Activated T-cell treated with anti-CD3 and anti-CD28 coated beads for 24 hours (primary cell): ENCODE results near the gene VN1R5.
"Not testable (repeated sequence)": the region's sequence is repeated elsewhere in the genome, so short reads cannot be mapped to it uniquely, and the experiment has no call there.

Experiments
- DNase-seq: peaks from one replicate; pipeline ENCODE4 v3.0.0-alpha.2; 2020; ENCODE audit warnings: low read depth

VN1R5 gene

GRCh38 chr1:247255772-247256171 is at the start of gene VN1R5:
VN1R5 (plus strand) TSS chr1:247256072.
- not testable (repeated sequence) for DNase-seq

- DNase-seq: no peak
These were observed 46.5 kb upstream of the VN1R5 start for GRCh38 chr1:247209396-247209795.

DNA sequence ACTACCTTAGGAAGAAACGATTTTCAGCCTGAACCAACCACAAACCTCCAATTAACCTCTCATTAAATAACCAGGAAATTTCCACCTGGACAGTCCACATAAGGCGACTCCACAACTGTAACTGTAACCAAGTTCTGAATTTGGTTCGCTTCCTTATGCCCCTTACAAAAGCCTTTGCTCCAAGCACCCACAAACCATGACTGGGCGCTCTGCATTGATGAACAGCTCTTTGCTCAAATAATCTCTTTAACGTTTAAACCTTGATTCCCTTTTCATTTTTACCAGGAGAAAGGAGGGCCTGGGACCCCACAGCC is 45.9 kb upstream of the VN1R5 start:
- no peak for DNase-seq

- DNase-seq: peak; percentile 94
These were observed 45.3 kb upstream of the VN1R5 start for GRCh38 chr1:247210376-247211117.

- DNase-seq: no peak
These were observed 44.5 kb upstream of the VN1R5 start for GRCh38 chr1:247211339-247211738.

DNA sequence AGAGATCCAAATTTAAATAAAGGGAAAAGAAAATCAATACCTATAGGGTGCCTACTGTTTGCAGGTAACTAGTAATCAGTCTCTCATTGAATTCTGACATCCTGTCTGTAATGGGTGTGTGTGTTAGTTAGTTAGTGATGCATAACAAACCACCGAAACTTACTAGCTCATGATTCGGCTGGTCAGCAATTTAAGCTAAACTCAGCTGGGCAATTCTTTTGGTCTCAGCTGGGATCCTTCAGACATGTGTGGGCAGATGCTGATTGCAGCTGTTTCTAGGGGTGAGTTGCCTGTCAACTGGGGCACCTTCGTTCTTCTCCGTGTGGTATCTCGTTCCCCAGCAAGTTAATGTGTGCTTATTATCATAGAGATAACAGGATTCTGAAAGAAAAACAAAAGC is 43.9 kb upstream of the VN1R5 start:
- no peak for DNase-seq

GRCh38 chr1:247212627-247213617 is 43.0 kb upstream of the VN1R5 start:
- DNase-seq: no peak

DNA sequence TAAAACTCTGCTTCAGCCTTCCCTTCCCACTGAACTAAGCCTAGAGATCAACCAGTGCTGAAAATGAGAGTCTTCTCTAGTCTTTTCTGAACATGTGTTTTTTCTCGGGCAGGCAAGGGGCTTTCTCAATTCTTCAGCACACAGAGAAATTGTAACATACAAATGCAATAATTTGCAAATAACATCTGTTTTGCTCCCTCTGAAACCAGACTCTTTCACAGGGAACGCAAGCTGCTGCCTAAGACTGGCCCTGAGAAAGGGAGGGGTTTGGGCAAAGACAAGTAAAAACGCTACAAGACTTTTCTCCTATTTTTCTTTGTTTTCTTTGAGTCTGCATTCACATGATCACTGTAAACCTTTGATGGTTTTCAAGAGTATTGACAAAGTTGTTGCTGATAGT is 39.6 kb upstream of the VN1R5 start:
- DNase-seq: no peak

DNA sequence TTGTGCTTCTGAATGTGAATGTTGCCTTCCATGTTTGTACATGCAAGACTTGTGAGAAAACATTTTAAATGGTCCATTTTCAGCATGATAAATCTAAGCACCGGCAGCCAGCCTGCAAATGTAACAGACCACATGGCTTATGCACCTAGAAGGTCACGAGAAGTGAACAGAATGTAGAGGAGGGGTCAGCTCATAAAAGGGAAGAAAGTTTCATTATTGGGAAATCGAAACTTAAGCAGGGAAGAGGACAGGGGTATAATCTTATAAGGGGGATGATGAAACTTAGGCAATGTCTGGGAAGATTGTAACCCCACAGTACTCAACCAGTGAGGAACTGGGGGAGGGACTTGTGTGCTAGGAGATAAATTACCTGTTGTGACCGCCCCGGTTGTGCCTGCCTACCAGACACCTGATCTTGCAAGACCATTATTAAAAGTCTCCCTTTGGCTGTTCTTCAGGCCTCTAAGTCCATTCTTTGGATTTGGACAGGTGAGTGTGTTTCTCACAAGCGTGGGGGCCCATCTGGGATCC is 37.7 kb upstream of the VN1R5 start:
- no peak for DNase-seq

DNA sequence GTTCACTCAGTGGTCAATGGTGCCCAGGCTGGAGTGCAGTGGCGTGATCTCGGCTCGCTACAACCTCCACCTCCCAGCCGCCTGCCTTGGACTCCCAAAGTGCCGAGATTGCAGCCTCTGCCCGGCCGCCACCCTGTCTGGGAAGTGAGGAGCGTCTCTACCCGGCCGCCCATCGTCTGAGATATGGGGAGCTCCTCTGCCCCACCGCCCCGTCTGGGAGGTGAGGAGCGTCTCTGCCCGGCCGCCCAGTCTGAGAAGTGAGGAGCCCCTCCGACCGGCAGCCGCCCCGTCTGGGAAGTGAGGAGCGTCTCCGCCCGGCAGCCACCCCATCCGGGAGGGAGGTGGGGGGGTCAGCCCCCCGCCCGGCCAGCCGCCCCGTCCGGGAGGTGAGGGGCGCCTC is 35.6 kb upstream of the VN1R5 start:
- not testable (repeated sequence) for DNase-seq

- DNase-seq: no peak
These were observed 33.0 kb upstream of the VN1R5 start for GRCh38 chr1:247222840-247223239.

DNA sequence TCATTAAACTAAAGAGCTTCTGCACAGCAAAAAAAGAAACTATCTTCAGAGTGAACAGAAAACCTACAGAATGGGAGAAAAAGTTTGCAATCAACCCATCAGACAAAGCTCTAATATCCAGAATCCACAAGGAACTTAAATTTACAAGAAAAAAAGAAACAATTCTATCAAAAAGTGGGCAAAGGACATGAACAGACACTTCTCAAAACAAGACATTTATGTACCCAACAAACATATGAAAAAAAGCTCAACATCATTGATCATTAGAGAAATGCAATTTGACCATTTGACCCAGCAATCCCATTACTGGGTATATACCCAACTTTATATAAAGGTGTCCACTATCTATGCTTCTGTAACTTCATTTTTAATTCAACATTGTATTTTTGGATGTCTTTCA is 31.1 kb upstream of the VN1R5 start:
- no peak for DNase-seq

- no peak for DNase-seq
These were observed 27.7 kb upstream of the VN1R5 start for GRCh38 chr1:247228133-247228532.

DNA sequence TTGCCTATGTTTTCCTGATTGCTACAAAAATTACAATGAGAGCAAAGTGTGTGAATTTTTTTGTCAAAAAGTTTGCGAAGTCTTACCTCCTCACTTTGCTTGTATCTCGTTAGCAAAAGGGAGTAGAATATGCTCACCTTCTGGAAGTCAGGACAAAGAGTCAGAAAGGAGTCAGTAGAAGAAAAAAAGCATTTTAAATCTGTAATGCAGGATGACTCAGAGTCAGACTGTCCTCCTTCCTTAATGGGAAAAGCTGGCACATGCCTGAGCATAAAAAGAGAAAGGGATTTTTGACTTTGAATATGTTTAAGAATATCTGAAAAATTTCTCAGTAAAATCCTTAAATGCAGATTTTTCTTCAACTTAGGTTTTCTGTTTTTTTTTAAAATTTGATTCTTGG is 14.2 kb upstream of the VN1R5 start:
- no peak for DNase-seq

GRCh38 chr1:247243524-247244137 is 12.2 kb upstream of the VN1R5 start:
- no peak for DNase-seq

DNA sequence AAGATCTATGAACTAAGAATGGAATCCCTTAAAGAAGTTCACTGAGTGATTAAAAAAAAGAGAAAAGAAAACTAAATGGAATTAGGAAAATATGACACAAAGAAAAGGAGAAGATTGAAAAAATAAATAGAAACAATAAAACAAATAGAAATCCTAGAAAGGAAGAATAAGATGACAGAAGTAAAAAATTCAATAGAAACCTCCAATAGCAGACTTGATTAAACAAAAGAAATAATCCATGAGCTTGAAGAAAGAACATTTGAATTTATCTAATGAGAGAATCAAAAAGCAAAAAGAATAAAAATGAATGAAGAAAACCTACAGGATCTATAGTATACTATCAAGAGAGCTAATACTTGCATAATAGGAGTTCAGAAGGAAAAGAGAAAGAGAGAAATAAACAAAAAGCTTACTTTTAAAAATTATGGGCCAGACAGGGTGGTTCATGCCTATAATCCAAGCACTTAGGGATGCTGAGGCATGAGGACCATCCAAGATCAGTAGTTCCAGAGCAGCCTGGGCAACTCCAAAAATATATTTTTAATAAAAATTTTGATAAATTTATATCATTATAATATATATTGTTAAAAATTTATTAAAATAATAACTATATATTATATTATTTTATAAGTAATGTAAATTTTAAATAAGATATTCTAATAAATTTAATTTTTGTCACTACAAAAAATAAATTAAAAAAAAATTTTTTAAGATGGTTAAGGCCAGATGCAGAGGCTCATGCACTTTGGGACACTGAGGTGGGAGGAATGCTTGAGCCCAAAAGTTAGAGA is 9.4 kb upstream of the VN1R5 start:
- no peak for DNase-seq

DNA sequence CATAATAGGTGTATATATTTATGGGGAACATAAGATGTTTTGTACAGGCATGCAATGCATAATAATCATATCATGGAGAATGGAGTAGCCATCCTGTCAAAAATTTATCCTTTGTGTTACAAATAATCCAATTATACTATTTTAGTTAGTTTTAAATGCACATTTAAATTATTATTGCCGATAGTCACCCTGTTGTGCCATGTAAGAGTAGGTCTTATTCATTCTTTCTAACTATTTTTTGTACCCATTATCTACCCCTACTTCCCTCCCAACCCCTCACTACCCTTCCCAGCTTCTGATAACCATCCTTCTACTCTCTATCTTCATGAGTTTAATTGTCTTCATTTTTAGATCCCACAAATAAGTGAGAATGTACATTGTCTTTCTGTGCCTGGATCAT is 8.3 kb upstream of the VN1R5 start:
- no peak for DNase-seq

DNA sequence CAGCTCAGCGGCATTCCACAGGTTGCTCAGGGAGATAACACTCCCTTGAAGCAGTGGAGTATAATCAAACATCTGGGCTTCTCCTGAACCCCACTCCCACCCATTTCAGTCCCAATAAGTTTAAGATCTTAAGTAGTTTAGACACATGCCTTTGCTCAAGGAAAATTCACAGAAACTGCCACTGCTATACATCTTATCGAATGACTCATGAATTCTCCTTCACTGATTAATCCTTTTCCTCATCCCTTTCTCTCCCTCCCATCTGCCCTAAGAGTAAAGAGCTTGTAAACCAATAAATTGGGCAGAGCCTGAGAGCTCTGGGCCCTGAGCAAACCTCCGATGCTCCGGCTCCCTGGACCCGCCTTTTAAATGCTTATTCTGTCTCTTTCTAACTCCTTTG is 10.2 kb downstream of the VN1R5 start:
- DNase-seq: no peak

GRCh38 chr1:247268390-247269045 is 12.6 kb downstream of the VN1R5 start:
- DNase-seq: no peak

DNA sequence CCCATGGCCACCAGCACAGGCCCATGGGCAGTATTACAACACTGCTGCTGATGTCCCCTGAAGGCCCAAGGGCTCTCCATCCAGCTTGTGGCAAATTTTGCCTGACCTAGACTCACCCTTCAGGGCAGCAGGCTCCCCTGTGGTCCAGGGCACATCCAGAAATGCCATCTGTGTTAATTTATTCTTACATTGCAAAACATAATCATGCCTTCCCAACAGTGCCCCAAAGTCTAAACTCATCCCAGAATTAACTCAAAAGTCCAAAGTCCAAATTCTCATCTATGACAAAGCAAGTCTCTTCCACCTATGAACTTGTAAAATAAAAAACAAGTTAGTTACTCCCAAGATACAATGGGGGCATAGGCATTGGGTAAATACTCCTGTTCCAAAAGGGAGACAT is 13.3 kb downstream of the VN1R5 start:
- no peak for DNase-seq

- DNase-seq: no peak
These were observed 14.1 kb downstream of the VN1R5 start for GRCh38 chr1:247270003-247270402.
